ENCODE results near the gene BRPF1. TPM values are rescaled to one million over a fixed set of nuclear protein-coding genes. Genes with fewer than 3 reads are reported as not detected.

BRPF1 gene
- total RNA-seq, 1 donor from 2014 or later = 30.6 TPM

DNA sequence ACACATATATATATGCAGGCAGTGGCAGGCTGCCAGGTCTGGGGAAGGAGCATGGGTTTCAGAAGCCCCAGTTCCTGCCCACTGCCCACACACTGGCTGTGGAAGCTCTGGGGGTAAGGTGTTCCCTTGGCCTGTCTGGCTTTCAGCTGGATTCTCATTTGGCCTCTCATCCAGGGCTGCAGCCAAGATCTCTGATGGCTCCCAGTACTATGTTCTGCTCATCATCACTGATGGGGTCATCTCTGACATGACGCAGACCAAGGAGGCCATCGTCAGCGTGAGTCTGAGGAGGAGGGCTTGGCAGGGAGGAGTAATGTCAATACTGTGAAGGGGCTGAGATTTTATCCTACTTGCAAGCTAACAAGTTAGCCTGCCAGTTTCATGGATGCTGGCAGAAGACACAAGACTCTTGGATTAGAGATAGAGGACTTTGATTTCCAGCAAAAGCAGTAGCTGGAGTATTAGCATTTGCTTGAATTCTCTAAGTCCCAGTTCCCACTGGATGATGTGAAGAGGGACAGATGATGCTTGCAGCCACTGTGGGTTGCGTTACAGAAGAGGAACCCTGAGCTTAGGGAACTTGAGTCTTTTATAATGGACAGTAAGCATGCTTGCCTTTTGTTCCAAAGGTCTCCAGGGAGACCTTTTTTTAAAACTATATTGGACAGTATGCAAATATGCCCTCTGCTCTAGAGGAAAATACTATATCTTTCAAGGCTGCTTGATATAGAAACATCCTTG lies 5.6 kb upstream of the BRPF1 start:
- no peaks in the 10 kb centered on the region for H3K36me3 Mint-ChIP-seq (ENCODE audit: unreplicated experiment)
- H3K4me1 Mint-ChIP-seq (ENCODE audit: low read depth, unreplicated experiment) = peaks cover 9% of the 10 kb centered on the region
- peaks cover 4% of the 10 kb centered on the region for H3K27me3 Mint-ChIP-seq (ENCODE audit: unreplicated experiment)

DNA sequence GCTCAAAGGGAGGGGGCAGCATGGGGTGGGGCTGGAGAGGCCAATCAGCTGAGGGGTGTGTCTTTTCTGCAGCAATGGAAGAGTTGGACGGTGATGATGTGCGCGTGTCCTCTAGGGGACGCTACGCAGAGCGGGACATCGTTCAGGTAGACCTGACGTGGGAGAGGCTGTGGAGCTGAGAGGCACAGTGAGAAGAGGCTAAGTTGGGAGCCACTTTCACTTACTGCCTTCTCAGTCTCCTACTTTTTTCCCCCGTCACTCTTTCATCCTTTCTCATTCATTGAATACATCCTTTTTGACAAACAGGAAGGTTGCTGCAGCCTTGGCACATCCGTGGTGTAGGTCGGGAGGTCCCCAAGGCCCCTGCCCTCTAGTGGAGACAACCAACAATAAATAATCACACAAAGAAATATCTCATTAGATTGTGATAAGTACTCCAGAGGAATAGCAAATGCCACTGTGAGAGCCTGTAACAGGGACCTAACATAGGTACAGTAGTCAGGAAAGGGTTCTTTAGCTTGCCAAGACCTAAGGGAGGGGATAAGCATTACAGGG lies 4.4 kb upstream of the BRPF1 start:
- no peaks in the 10 kb centered on the region for H3K36me3 Mint-ChIP-seq (ENCODE audit: unreplicated experiment)
- DNase-seq = peak; percentile 42
- TF ChIP-seq, protein P1, sequence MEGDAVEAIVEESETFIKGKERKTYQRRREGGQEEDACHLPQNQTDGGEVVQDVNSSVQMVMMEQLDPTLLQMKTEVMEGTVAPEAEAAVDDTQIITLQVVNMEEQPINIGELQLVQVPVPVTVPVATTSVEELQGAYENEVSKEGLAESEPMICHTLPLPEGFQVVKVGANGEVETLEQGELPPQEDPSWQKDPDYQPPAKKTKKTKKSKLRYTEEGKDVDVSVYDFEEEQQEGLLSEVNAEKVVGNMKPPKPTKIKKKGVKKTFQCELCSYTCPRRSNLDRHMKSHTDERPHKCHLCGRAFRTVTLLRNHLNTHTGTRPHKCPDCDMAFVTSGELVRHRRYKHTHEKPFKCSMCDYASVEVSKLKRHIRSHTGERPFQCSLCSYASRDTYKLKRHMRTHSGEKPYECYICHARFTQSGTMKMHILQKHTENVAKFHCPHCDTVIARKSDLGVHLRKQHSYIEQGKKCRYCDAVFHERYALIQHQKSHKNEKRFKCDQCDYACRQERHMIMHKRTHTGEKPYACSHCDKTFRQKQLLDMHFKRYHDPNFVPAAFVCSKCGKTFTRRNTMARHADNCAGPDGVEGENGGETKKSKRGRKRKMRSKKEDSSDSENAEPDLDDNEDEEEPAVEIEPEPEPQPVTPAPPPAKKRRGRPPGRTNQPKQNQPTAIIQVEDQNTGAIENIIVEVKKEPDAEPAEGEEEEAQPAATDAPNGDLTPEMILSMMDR (IDR thresholded peaks at IDR 0.05; ENCODE audit: partially characterized antibody, unreplicated experiment) = peak; percentile 65
- no peak overlapping the region for H3K4me3 Mint-ChIP-seq (ENCODE audit: unreplicated experiment)
- peaks cover 3% of the 10 kb centered on the region for H3K4me1 Mint-ChIP-seq (ENCODE audit: low read depth, unreplicated experiment)
- peaks cover 4% of the 10 kb centered on the region for H3K27me3 Mint-ChIP-seq (ENCODE audit: unreplicated experiment)
- no peak overlapping the region for H3K27ac Mint-ChIP-seq (ENCODE audit: unreplicated experiment)
- H3K9me3 Mint-ChIP-seq (ENCODE audit: unreplicated experiment) = peaks cover 11% of the 10 kb centered on the region

More for the DNA sequence above, 5.6 kb upstream of the BRPF1 start:
- no peak for DNase-seq
- Mint-ChIP-seq H3K4me3 (ENCODE audit: unreplicated experiment) (no peak overlapping the region), H3K27ac (ENCODE audit: unreplicated experiment) (no peak overlapping the region), H3K9me3 (ENCODE audit: unreplicated experiment) (peaks cover 9% of the 10 kb centered on the region)
- TF ChIP-seq, protein P1 (IDR thresholded peaks at IDR 0.05; ENCODE audit: partially characterized antibody, unreplicated experiment) = no peak

DNA sequence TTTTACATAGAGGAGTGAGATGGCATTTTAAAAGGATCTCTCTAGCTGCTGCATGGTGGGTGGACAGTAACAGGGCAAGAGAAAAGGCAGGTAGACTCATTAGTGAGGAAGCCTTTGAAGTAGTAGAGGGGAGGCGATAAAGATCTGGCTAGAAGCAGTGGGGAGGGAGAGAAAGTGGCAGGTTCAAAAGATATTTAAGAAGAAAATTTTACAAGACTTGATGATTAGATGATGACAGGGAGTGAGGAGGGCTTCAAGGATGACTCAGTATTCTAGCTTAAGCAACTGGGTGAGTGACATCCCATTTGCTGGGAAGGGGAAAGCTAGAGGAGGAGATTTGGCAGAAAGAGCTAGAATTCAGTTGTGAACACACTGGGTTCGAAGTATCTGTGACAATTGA lies 3.8 kb upstream of the BRPF1 start:
- TF ChIP-seq, protein P1 (IDR thresholded peaks at IDR 0.05; ENCODE audit: partially characterized antibody, unreplicated experiment) = no peak
- H3K9me3 Mint-ChIP-seq (ENCODE audit: unreplicated experiment) = peaks cover 11% of the 10 kb centered on the region
- no peaks in the 10 kb centered on the region for H3K36me3 Mint-ChIP-seq (ENCODE audit: unreplicated experiment)
- peaks cover 7% of the 10 kb centered on the region for H3K27me3 Mint-ChIP-seq (ENCODE audit: unreplicated experiment)
- peaks cover 7% of the 10 kb centered on the region for H3K4me1 Mint-ChIP-seq (ENCODE audit: low read depth, unreplicated experiment)
- H3K27ac Mint-ChIP-seq (ENCODE audit: unreplicated experiment) = peak overlapping the region; percentile 30
- no peak for DNase-seq
- H3K4me3 Mint-ChIP-seq (ENCODE audit: unreplicated experiment) = no peak overlapping the region

GRCh38 chr3:9729419-9729818 lies 2.1 kb upstream of the BRPF1 start:
- Mint-ChIP-seq H3K36me3 (ENCODE audit: unreplicated experiment) (no peaks in the 10 kb centered on the region), H3K27me3 (ENCODE audit: unreplicated experiment) (peaks cover 10% of the 10 kb centered on the region), H3K4me3 (ENCODE audit: unreplicated experiment) (no peak overlapping the region), H3K27ac (ENCODE audit: unreplicated experiment) (no peak overlapping the region), H3K4me1 (ENCODE audit: low read depth, unreplicated experiment) (peaks cover 16% of the 10 kb centered on the region), H3K9me3 (ENCODE audit: unreplicated experiment) (peaks cover 14% of the 10 kb centered on the region)
- no peak for DNase-seq
- TF ChIP-seq, protein P1 (IDR thresholded peaks at IDR 0.05; ENCODE audit: partially characterized antibody, unreplicated experiment) = no peak

DNA sequence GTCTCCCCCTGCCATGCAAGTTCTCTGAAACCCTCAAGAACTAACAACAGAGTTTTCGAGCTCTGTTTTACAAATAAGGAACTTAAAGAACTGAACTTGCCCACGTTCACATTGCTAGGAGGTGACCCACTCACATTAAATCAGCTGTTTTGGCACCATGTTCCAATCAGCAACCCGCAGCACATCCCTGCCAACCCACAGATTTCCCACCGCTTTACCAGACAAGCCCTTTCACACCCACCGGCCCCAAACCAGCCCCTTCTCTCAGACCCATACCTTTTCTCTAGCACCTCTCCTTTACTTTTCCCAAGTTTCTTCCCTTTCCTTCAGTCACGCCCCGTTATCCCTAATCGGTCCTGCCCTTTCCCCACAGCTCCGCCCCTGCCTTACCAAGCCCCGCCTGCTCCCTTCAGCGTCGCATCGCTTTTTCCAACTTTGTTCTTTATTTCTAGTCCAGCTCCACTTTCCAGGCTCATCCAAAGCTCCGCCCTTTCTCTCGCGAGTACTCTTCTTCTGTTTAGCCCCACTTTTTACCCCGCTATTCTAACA lies 804 bp upstream of the BRPF1 start:
- no peak for DNase-seq
- Mint-ChIP-seq H3K4me3 (ENCODE audit: unreplicated experiment) (peak overlapping the region; percentile 86), H3K4me1 (ENCODE audit: low read depth, unreplicated experiment) (peaks cover 16% of the 10 kb centered on the region), H3K36me3 (ENCODE audit: unreplicated experiment) (no peaks in the 10 kb centered on the region), H3K27me3 (ENCODE audit: unreplicated experiment) (peaks cover 10% of the 10 kb centered on the region), H3K27ac (ENCODE audit: unreplicated experiment) (peak overlapping the region; percentile 78), H3K9me3 (ENCODE audit: unreplicated experiment) (peaks cover 14% of the 10 kb centered on the region)
- TF ChIP-seq, protein P1 (IDR thresholded peaks at IDR 0.05; ENCODE audit: partially characterized antibody, unreplicated experiment) = no peak

All from glutamatergic neuron (in vitro differentiated cells).